Endodermal cell (in vitro differentiated cells): ENCODE data around the gene INSC. TPM values are rescaled to one million over a fixed set of nuclear protein-coding genes. Genes with fewer than 3 reads are reported as not detected.
A peak's percentile ranks its signal among the peaks of the same experiment; 100 is the strongest.

ENCODE experiments used
- DNase-seq: peaks from one replicate; pipeline ENCODE4 v3.0.0-alpha.2; 2017
- H3K27ac ChIP-seq: 2 replicates; pipeline ENCODE4 v1.5.1; 2013; ENCODE audit warnings: mild to moderate bottlenecking, low read depth, low read length, moderate library complexity
- H3K27me3 ChIP-seq: 2 replicates; pipeline ENCODE4 v1.6.1; 2013; ENCODE audit warnings: mild to moderate bottlenecking, low read length, moderate library complexity; ENCODE audit not compliant: insufficient read depth, control insufficient read depth, poor library complexity, severe bottlenecking
- H3K36me3 ChIP-seq: 2 replicates; pipeline ENCODE4 v1.7.0; 2013; ENCODE audit warnings: mild to moderate bottlenecking, low read length, moderate library complexity; ENCODE audit not compliant: control insufficient read depth, insufficient read depth
- H3K4me1 ChIP-seq: one replicate; pipeline ENCODE4 v1.7.0; 2013; ENCODE audit warnings: low read length; ENCODE audit not compliant: control insufficient read depth, insufficient read depth
- H3K4me3 ChIP-seq: 2 replicates; pipeline ENCODE4 v1.5.1; 2013; ENCODE audit warnings: mild to moderate bottlenecking, low read length, moderate library complexity
- H3K9ac ChIP-seq: 2 replicates; pipeline ENCODE4 v1.6.1; 2013; ENCODE audit warnings: mild to moderate bottlenecking, low read length, moderate library complexity; ENCODE audit not compliant: poor library complexity, severe bottlenecking; ENCODE audit errors: extremely low read depth
- H3K9me3 ChIP-seq: 2 replicates; pipeline ENCODE4 v1.6.1; 2013; ENCODE audit warnings: mild to moderate bottlenecking, low read length, moderate library complexity; ENCODE audit not compliant: control insufficient read depth
- H3K27ac Mint-ChIP-seq: 2 replicates; pipeline ENCODE4 v1.8.0; 2020; ENCODE audit warnings: mixed read lengths
- H3K27me3 Mint-ChIP-seq: 2 replicates; pipeline ENCODE4 v1.8.0; 2021; ENCODE audit warnings: mild to moderate bottlenecking, mixed read lengths; ENCODE audit not compliant: insufficient read depth
- H3K36me3 Mint-ChIP-seq: 2 replicates; pipeline ENCODE4 v1.8.0; 2020; ENCODE audit warnings: low read depth, mixed read lengths
- H3K4me1 Mint-ChIP-seq: 2 replicates; pipeline ENCODE4 v1.8.0; 2020; ENCODE audit warnings: mixed read lengths
- H3K4me3 Mint-ChIP-seq: 2 replicates; pipeline ENCODE4 v1.8.0; 2020; ENCODE audit warnings: mild to moderate bottlenecking, moderate library complexity, mixed read lengths
- H3K9me3 Mint-ChIP-seq: 2 replicates; pipeline ENCODE4 v1.8.0; 2020; ENCODE audit warnings: mild to moderate bottlenecking, mixed read lengths
- WGBS, 2 experiments: methylation state at CpG; one replicate each; pipeline versions ENCODE4 v1.1.5 to v1.1.7; 2013; ENCODE audit warnings: missing lambda C conversion rate in 2 of 2, mixed read lengths in 1 of 2; ENCODE audit not compliant: insufficient coverage in 1 of 2, insufficient read length in 1 of 2; 5-methylcytosine and 5-hydroxymethylcytosine counted together
- total RNA-seq, 2 donors: library from RNA; stranded (reverse); fragmentation: NEBNext Ultra II Directional in 1 of 2; extraction: Animal tissue kit (Norgen Biotek cat#: 25700) in 1 of 2; gene quantifications; 2 replicates in 1 of 2; 3 replicates in 1 of 2; pipeline ENCODE4 v1.2.1, GENCODE V29; 2021
- TF ChIP-seq, protein P1 (sequence below): fragments of 200-600 bp; sonication (generic); conservative IDR thresholded peaks from 2 replicates; pipeline ENCODE4 v1.5.0; 2021; ENCODE audit warnings: antibody characterized with exemption, mild to moderate bottlenecking

Gene INSC
- total RNA-seq, 2 donors from 2014 or later, result not detected

DNA sequence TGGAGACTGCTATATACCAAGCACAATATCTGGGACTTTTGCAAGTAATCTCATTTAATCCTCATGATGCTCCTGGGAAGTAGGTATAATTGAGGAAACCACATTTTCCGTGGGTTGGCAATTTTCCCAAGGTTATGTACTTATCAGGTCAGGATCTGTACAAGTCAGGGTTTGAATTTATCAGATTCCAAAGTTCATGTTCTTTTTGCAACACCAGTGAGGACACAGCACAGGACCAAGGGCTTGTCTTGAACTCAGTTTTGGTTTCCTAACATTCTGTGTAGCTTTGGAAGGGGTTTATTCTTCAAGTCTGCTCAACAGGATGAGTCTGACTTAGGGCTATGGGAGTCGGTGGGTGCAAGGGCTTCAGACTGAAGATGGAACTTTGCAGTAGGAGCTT lies 30.4 kb downstream of the INSC start:
- DNase-seq, result no peak

GRCh38 chr11:15145615-15146014 lies 30.9 kb downstream of the INSC start:
- H3K9ac ChIP-seq, result no peak overlapping the region
- H3K4me3 ChIP-seq, result no peak overlapping the region
- no peak overlapping the region for H3K27ac ChIP-seq
- H3K27me3 ChIP-seq, result no peaks in the 10 kb centered on the region
- Mint-ChIP-seq H3K27me3 (no peaks in the 10 kb centered on the region), H3K9me3 (no peaks in the 10 kb centered on the region), H3K4me1 (peaks cover 22% of the 10 kb centered on the region), H3K36me3 (no peaks in the 10 kb centered on the region), H3K4me3 (no peak overlapping the region), H3K27ac (no peak overlapping the region)
- TF ChIP-seq, protein P1, sequence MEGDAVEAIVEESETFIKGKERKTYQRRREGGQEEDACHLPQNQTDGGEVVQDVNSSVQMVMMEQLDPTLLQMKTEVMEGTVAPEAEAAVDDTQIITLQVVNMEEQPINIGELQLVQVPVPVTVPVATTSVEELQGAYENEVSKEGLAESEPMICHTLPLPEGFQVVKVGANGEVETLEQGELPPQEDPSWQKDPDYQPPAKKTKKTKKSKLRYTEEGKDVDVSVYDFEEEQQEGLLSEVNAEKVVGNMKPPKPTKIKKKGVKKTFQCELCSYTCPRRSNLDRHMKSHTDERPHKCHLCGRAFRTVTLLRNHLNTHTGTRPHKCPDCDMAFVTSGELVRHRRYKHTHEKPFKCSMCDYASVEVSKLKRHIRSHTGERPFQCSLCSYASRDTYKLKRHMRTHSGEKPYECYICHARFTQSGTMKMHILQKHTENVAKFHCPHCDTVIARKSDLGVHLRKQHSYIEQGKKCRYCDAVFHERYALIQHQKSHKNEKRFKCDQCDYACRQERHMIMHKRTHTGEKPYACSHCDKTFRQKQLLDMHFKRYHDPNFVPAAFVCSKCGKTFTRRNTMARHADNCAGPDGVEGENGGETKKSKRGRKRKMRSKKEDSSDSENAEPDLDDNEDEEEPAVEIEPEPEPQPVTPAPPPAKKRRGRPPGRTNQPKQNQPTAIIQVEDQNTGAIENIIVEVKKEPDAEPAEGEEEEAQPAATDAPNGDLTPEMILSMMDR, result no peak
- no peak for DNase-seq
- H3K36me3 ChIP-seq, result no peaks in the 10 kb centered on the region
- no peaks in the 10 kb centered on the region for H3K9me3 ChIP-seq
- no peaks in the 10 kb centered on the region for H3K4me1 ChIP-seq
- 60% methylated on average over 1 of the region's 1 CpG; no CpG with 5 or more reads in 1 of the 2 experiments for WGBS, 2 experiments

More for the DNA sequence above, 30.4 kb downstream of the INSC start:
- H3K27me3 Mint-ChIP-seq, result no peaks in the 10 kb centered on the region
- Histone ChIP-seq H3K27me3 (no peaks in the 10 kb centered on the region), H3K4me3 (no peak overlapping the region), H3K36me3 (no peaks in the 10 kb centered on the region), H3K9ac (no peak overlapping the region), H3K9me3 (no peaks in the 10 kb centered on the region), H3K27ac (no peak overlapping the region), H3K4me1 (no peaks in the 10 kb centered on the region)
- H3K4me3 Mint-ChIP-seq, result no peak overlapping the region
- 88 to 100% methylated on average over 1 to 2 of the region's 2 CpGs for WGBS, 2 experiments
- peaks cover 22% of the 10 kb centered on the region for H3K4me1 Mint-ChIP-seq
- H3K36me3 Mint-ChIP-seq, result no peaks in the 10 kb centered on the region
- no peaks in the 10 kb centered on the region for H3K9me3 Mint-ChIP-seq
- no peak overlapping the region for H3K27ac Mint-ChIP-seq
- TF ChIP-seq, protein P1, result no peak

- Histone ChIP-seq H3K9ac (no peak overlapping the region), H3K9me3 (no peaks in the 10 kb centered on the region), H3K27ac (peak overlapping the region; percentile 12), H3K4me1 (no peaks in the 10 kb centered on the region), H3K4me3 (no peak overlapping the region), H3K36me3 (no peaks in the 10 kb centered on the region), H3K27me3 (no peaks in the 10 kb centered on the region)
- H3K27ac Mint-ChIP-seq, result no peak overlapping the region
- H3K4me1 Mint-ChIP-seq, result peaks cover 28% of the 10 kb centered on the region
- DNase-seq, result no peak
- H3K36me3 Mint-ChIP-seq, result no peaks in the 10 kb centered on the region
- 76 to 77% methylated on average over 2 to 3 of the region's 3 CpGs for WGBS, 2 experiments
- TF ChIP-seq, protein P1, result no peak
- H3K4me3 Mint-ChIP-seq, result no peak overlapping the region
- H3K9me3 Mint-ChIP-seq, result no peaks in the 10 kb centered on the region
- no peaks in the 10 kb centered on the region for H3K27me3 Mint-ChIP-seq
Measured at GRCh38 chr11:15146271-15147003, 31.7 kb downstream of the INSC start.
